Activated CD4-positive, alpha-beta memory T cell treated with anti-CD3 and anti-CD28 coated beads for 36 hours (primary cell): ENCODE results near the gene TFPI. TPM values are rescaled to one million over a fixed set of nuclear protein-coding genes. Genes with fewer than 3 reads are reported as not detected.
"Not testable (repeated sequence)": the region's sequence is repeated elsewhere in the genome, so short reads cannot be mapped to it uniquely, and the experiment has no call there.

Source experiments
- CTCF ChIA-PET: fragments of 350-600 bp; sonication (Branson Sonifier 250); formaldehyde crosslinking; loops from one replicate; lab custom pipeline; 2021; ENCODE audit warnings: antibody characterized with exemption, inconsistent platforms; lab: Charles Lee
- POLR2A ChIA-PET: fragments of 350-600 bp; sonication (Branson Sonifier 250); formaldehyde crosslinking; loops from one replicate; lab custom pipeline; 2021; ENCODE audit warnings: antibody characterized with exemption; lab: Charles Lee
- DNase-seq: peaks from one replicate; pipeline ENCODE4 v3.0.0-alpha.2; 2020
- H3K27ac Mint-ChIP-seq: one replicate; pipeline ENCODE4 v1.8.0; 2021; ENCODE audit warnings: mixed read lengths
- H3K27me3 Mint-ChIP-seq: one replicate; pipeline ENCODE4 v1.8.0; 2021; ENCODE audit warnings: mixed read lengths
- H3K36me3 Mint-ChIP-seq: one replicate; pipeline ENCODE4 v1.8.0; 2021; ENCODE audit warnings: mixed read lengths
- H3K4me1 Mint-ChIP-seq: one replicate; pipeline ENCODE4 v1.8.0; 2021; ENCODE audit warnings: low read depth, mixed read lengths
- H3K4me3 Mint-ChIP-seq: one replicate; pipeline ENCODE4 v1.8.0; 2021; ENCODE audit warnings: mild to moderate bottlenecking, mixed read lengths
- H3K9me3 Mint-ChIP-seq: one replicate; pipeline ENCODE4 v1.8.0; 2021; ENCODE audit warnings: mixed read lengths
- intact Hi-C: fragments of 100-400 bp; cut with micrococcal nuclease; formaldehyde crosslinking; loops from one replicate; pipeline ENCODE4 v1.15.1; 2023
- total RNA-seq, 2 experiments: library from RNA; stranded (reverse); gene quantifications; one replicate each; pipeline ENCODE4 v1.2.3, GENCODE V29; 2021

TFPI gene
- total RNA-seq, 2 experiments from 2014 or later = not detected

DNA sequence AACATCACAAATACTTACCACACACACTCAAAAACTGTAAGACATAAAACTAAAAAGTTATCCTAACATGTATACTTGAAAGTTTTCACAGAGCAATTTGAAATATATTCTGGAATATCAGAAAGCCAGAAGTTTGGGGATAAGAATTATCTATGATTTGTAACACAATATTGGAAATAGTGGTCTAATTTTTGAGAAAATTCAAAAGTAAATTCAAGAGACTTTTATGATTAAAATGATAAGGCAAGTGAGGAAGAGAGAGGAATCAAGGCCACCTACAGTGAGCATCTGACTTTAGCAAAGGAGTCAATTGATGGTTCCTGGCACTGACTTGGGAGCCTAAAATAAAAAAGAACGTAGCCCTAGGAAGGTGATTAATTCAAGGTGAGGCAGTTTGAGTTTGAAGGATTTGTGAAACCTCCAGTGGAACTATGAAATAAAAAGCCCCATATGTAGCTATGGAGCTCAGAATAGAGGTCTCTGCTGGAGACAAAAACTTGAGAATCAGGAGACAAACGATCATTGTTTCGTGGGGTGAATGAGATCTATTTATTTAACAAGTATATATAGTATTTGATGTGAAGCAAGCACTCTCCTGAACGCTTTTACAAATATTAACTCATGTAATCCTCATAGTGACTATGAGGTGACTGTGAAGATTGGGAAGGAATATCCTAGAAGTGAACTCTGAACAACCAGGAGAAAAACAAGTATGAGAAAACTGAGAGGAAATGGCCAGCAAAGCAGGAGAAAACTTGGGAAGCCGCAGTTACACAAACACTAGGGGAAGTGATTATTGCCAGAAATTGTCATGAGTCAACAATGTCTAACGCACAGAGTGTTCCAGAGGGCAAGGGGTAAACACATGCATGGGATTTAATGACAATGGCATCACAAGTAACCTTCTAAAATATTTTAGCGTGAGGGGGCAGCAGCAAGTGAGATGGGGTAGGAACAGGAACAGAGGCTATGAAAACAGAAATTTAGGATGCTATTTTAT, 12.8 kb downstream of the TFPI start:
- Mint-ChIP-seq H3K36me3 (no peaks in the 10 kb centered on the region), H3K4me3 (no peak overlapping the region), H3K9me3 (peaks cover 4% of the 10 kb centered on the region), H3K27ac (no peak overlapping the region), H3K4me1 (no peaks in the 10 kb centered on the region), H3K27me3 (no peaks in the 10 kb centered on the region)
- intact Hi-C loops = no loop called here
- no peak for DNase-seq
- POLR2A ChIA-PET = no interaction called here
- CTCF ChIA-PET = no interaction called here

- CTCF ChIA-PET, DNase-seq, H3K4me3 Mint-ChIP-seq, H3K27me3 Mint-ChIP-seq, H3K27ac Mint-ChIP-seq, H3K4me1 Mint-ChIP-seq, intact Hi-C loops, POLR2A ChIA-PET, H3K36me3 Mint-ChIP-seq: not testable (repeated sequence)
- H3K9me3 Mint-ChIP-seq = peaks cover 11% of the 10 kb centered on the region
Observed at GRCh38 chr2:187538222-187538621, 16.0 kb downstream of the TFPI start.

DNA sequence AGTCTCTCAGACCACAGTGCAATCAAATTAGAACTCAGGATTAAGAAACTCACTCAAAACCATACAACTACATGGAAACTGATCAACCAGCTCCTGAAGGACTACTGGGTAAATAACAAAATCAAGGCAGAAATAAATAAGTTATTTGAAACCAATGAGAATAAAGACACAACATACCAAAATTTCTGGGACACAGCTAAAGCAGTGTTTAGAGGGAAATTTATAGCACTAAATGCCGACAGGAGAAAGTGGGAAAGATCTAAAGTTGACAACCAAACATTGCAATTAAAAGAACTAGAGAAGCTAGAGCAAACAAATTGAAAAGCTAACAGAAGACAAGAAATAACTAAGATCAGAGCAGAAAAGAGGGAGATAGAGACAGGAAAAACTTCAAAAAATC, 18.9 kb downstream of the TFPI start:
- H3K27ac Mint-ChIP-seq, DNase-seq, intact Hi-C loops, H3K4me3 Mint-ChIP-seq, H3K36me3 Mint-ChIP-seq, H3K4me1 Mint-ChIP-seq, CTCF ChIA-PET, H3K27me3 Mint-ChIP-seq, POLR2A ChIA-PET: not testable (repeated sequence)
- H3K9me3 Mint-ChIP-seq = peaks cover 11% of the 10 kb centered on the region

DNA sequence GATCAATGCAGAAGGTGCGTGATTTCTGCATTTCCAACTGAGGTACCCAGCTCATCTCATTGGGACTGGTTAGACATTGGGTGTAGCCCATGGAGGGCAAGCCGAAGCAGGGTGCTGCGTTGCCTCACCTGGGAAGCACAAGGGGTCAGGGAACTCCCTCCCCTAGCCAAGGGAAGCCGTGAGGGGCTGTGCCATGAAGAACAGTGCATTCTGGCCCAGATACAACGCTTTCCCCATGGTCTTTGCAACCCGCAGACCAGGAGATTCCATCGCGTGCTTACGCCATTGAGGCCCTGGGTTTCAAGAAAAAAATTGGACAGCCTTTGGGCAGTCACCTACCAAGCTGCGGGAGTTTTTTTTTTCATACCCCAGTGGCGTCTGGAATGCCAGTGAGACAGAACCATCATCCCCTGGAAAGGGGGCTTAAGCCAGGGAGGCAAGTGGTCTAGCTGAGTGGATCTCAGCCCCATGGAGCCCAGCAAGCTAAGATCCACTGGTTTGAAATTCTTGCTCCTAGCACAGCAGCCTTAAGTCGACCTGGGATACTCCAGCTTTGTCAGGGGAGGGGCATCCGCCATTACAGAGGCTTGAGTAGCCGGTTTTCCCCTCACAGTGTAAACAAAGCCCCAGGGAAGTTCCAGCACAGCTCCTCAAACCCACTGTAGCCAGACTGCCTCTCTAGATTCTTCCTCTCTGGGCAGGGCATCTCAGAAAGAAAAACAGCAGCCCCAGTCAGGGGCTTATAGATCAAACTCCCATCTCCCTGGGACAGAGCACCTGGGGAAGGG, 21.7 kb downstream of the TFPI start:
- Mint-ChIP-seq H3K4me1 (no peaks in the 10 kb centered on the region), H3K36me3 (no peaks in the 10 kb centered on the region), H3K27ac (no peak overlapping the region), H3K4me3 (no peak overlapping the region), H3K9me3 (peaks cover 9% of the 10 kb centered on the region), H3K27me3 (no peaks in the 10 kb centered on the region)
- ChIA-PET POLR2A (no interaction called here), CTCF (interaction anchor here (0.6 kb wide), 1 partner anchor 31 kb away, joined by 3 read pairs; no protein-coding TSS in a partner anchor)
- intact Hi-C loops = no loop called here
- no peak for DNase-seq

DNA sequence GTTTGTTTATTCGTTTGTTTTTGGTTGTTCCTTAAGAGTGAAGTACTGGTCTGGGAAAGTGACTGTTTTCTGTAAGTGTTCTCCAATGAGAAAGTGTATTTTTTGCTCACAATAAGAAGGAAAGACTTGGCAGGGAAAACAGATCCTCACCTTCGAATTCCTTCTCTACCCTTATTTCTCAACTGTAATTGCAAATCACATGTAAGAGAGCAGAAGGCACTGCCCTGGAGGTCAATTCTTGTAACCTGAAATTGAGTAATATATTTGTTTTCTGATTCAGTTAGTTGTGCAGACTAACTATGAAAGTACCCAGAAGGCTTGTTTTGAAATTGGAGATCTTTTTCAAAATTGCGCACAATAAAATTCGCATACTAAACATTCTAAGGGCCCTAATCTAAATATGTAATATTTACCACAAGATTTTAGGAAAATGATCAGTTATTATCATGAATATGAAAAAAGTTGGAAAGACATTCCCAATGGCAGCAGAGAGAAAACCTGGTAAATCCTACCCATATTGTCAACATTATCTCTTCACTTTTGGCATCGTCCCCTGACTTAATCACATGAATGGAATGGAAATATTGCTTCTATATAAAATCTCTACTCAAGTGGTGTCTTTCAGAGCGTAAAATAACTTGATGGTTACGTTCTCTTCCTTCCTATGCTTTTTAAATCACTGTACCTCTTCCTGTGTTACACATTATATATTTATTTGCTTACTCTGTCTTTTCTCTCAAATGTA, 24.1 kb downstream of the TFPI start:
- no peak overlapping the region for H3K27ac Mint-ChIP-seq
- H3K9me3 Mint-ChIP-seq = peaks cover 4% of the 10 kb centered on the region
- no peak overlapping the region for H3K4me3 Mint-ChIP-seq
- DNase-seq = no peak
- intact Hi-C loops = no loop called here
- ChIA-PET CTCF (no interaction called here), POLR2A (no interaction called here)
- no peaks in the 10 kb centered on the region for H3K36me3 Mint-ChIP-seq
- H3K4me1 Mint-ChIP-seq = no peaks in the 10 kb centered on the region
- no peaks in the 10 kb centered on the region for H3K27me3 Mint-ChIP-seq

DNA sequence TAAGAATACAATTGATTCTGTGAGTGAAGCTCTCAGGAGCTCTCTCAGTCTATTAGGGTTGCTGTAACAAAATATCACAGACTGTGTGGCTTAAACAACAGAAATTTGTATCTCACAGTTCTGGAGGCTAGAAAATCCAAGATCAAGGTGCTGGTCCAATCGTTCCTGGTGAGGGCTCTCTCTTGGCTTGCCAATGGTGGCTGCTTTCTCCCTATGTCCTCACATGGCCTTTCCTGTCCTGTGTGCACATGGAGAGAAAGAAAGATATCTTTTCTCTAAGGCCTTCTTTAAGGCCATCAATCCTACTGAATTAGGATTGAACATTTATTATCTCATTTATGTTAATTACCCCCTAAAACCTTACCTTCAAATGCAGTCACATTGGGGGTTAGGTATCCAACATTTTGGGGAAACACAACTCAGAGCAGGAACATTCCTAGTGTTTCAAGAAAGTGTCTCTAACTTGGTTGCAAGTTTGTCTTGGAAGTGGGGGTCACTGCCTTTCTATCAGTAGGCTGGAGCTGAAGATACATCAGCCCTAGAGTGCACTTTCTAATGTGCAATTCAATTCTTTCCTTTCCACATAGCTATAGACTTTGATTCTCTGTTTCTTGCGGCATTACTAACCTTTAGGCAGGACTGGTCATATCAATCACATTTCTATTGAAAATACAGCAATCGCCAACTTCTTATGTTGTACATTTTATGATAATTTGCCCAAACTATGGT, 24.8 kb downstream of the TFPI start:
- ChIA-PET CTCF (no interaction called here), POLR2A (no interaction called here)
- no peak overlapping the region for H3K27ac Mint-ChIP-seq
- H3K27me3 Mint-ChIP-seq = no peaks in the 10 kb centered on the region
- H3K4me3 Mint-ChIP-seq = no peak overlapping the region
- H3K36me3 Mint-ChIP-seq = no peaks in the 10 kb centered on the region
- H3K9me3 Mint-ChIP-seq = peaks cover 2% of the 10 kb centered on the region
- DNase-seq = no peak
- intact Hi-C loops = no loop called here
- no peaks in the 10 kb centered on the region for H3K4me1 Mint-ChIP-seq

- H3K4me3 Mint-ChIP-seq = no peak overlapping the region
- no peaks in the 10 kb centered on the region for H3K36me3 Mint-ChIP-seq
- intact Hi-C loops = no loop called here
- no peak for DNase-seq
- H3K4me1 Mint-ChIP-seq = no peaks in the 10 kb centered on the region
- no peak overlapping the region for H3K27ac Mint-ChIP-seq
- no peaks in the 10 kb centered on the region for H3K27me3 Mint-ChIP-seq
- H3K9me3 Mint-ChIP-seq = no peaks in the 10 kb centered on the region
- ChIA-PET POLR2A (no interaction called here), CTCF (no interaction called here)
Observed at GRCh38 chr2:187528042-187528441, 26.2 kb downstream of the TFPI start.

- POLR2A ChIA-PET = no interaction called here
- no peaks in the 10 kb centered on the region for H3K4me1 Mint-ChIP-seq
- H3K27ac Mint-ChIP-seq = no peak overlapping the region
- intact Hi-C loops = no loop called here
- no peaks in the 10 kb centered on the region for H3K9me3 Mint-ChIP-seq
- H3K4me3 Mint-ChIP-seq = no peak overlapping the region
- CTCF ChIA-PET = no interaction called here
- no peaks in the 10 kb centered on the region for H3K27me3 Mint-ChIP-seq
- no peak for DNase-seq
- H3K36me3 Mint-ChIP-seq = no peaks in the 10 kb centered on the region
Observed at GRCh38 chr2:187527262-187527661, 27.0 kb downstream of the TFPI start.

DNA sequence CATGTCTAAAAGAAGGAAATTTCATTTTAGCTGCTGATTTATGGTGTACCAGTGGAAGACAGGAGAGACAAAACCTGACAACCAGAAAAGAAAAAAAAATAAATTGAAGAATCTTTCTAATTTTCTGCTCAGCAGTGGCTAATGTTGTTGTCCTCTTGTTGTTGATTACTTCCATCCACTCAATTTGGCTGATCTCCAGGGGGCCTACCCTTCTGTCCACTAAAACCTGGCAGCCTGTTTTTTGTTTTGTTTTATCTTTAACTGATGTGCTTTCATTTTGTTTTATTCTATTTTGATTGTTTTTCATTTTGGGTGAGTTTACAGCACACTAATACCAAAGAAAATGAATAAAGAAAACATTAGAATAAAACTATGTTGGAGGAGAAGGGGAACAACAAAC, 27.4 kb downstream of the TFPI start:
- Mint-ChIP-seq H3K36me3 (no peaks in the 10 kb centered on the region), H3K4me3 (no peak overlapping the region), H3K27ac (no peak overlapping the region), H3K9me3 (no peaks in the 10 kb centered on the region), H3K27me3 (no peaks in the 10 kb centered on the region), H3K4me1 (no peaks in the 10 kb centered on the region)
- ChIA-PET CTCF (no interaction called here), POLR2A (interaction anchor here (0.5 kb wide), 1 partner anchor 17 kb away, joined by 3 read pairs; no protein-coding TSS in a partner anchor)
- intact Hi-C loops = no loop called here
- DNase-seq = no peak

DNA sequence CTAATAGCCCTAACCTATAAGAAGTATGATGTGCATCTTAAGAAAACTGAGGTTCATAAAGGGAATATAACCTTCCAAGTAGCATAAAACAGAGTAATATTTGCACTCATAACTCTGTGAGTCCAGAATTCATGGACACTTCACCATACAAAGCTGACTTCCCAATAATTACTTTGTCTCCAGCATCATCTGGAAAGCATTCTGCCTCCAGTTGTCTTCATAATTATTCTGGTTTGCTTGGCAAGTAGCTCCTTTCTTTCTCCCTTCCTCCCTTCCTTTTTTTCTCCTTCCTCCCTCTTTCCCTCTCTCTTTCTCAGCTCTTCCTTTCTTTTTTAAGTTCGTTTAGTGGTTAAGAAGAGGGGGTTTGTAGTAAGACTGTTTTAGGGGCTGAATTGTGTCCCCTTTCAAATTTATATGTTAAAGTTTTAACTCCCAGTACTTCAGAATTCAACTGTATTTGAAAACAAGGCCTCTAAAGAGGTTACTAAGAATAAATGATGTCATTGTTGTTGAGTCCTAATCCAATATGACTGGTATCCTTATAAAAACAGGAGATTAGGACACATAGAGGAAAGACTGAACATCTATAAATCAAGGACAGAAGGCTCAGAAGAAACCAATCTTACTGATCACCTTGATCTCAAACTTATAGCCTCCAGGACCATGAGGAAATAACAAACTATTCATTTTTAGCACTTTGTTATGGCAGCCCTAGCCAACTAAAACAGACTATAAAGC, 28.9 kb downstream of the TFPI start:
- intact Hi-C loops = no loop called here
- no peaks in the 10 kb centered on the region for H3K4me1 Mint-ChIP-seq
- H3K36me3 Mint-ChIP-seq = no peaks in the 10 kb centered on the region
- no peak for DNase-seq
- no peak overlapping the region for H3K4me3 Mint-ChIP-seq
- H3K9me3 Mint-ChIP-seq = no peaks in the 10 kb centered on the region
- POLR2A ChIA-PET = no interaction called here
- H3K27ac Mint-ChIP-seq = no peak overlapping the region
- H3K27me3 Mint-ChIP-seq = no peaks in the 10 kb centered on the region
- CTCF ChIA-PET = no interaction called here

DNA sequence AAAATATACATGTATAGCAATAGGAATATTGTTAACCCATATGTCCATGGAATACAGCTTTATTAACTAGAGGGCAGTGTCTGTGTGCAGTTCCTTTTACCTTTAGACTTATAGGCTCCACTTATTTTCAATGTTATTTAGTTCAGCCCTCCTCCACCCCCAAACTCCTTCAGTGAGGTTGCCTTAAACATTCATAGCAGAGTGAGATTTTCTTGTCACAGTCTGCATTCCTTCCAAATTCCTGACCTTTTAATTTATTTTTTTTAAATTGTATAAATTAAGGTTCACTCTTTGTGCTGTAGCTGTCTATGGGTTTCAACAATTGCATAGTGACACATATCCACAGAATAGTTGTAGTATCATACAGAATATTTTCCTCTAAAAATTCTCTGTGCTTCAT, 30.9 kb downstream of the TFPI start:
- no peak for DNase-seq
- no peak overlapping the region for H3K27ac Mint-ChIP-seq
- H3K4me3 Mint-ChIP-seq = no peak overlapping the region
- no peaks in the 10 kb centered on the region for H3K9me3 Mint-ChIP-seq
- POLR2A ChIA-PET = no interaction called here
- H3K36me3 Mint-ChIP-seq = no peaks in the 10 kb centered on the region
- intact Hi-C loops = no loop called here
- H3K4me1 Mint-ChIP-seq = no peaks in the 10 kb centered on the region
- CTCF ChIA-PET = no interaction called here
- no peaks in the 10 kb centered on the region for H3K27me3 Mint-ChIP-seq
